ENCODE data around the gene FOXRED2. TPM values are rescaled to one million over a fixed set of nuclear protein-coding genes. Genes with fewer than 3 reads are reported as not detected.

FOXRED2 gene
- total RNA-seq, 1 donor from 2014 or later = 48.0 TPM

GRCh38 chr22:36549033-36549432 lies 42.2 kb upstream of the FOXRED2 start:
- no peak for DNase-seq (ENCODE audit: extremely low spot score, unreplicated experiment)
- H3K27ac Mint-ChIP-seq (ENCODE audit: unreplicated experiment) = no peak overlapping the region
- H3K4me1 Mint-ChIP-seq (ENCODE audit: unreplicated experiment) = peaks cover 2% of the 10 kb centered on the region
- H3K4me3 Mint-ChIP-seq (ENCODE audit: unreplicated experiment) = no peak overlapping the region
- no peaks in the 10 kb centered on the region for H3K9me3 Mint-ChIP-seq (ENCODE audit: unreplicated experiment)
- TF ChIP-seq CTCF (IDR thresholded peaks at IDR 0.05) = no peak
- no peaks in the 10 kb centered on the region for H3K36me3 Mint-ChIP-seq (ENCODE audit: unreplicated experiment)
- H3K27me3 Mint-ChIP-seq (ENCODE audit: unreplicated experiment) = peaks cover 24% of the 10 kb centered on the region

- no peak overlapping the region for H3K27ac Mint-ChIP-seq (ENCODE audit: unreplicated experiment)
- DNase-seq (ENCODE audit: extremely low spot score, unreplicated experiment) = no peak
- peaks cover 22% of the 10 kb centered on the region for H3K27me3 Mint-ChIP-seq (ENCODE audit: unreplicated experiment)
- no peaks in the 10 kb centered on the region for H3K36me3 Mint-ChIP-seq (ENCODE audit: unreplicated experiment)
- TF ChIP-seq CTCF (IDR thresholded peaks at IDR 0.05) = no peak
- peaks cover 2% of the 10 kb centered on the region for H3K4me1 Mint-ChIP-seq (ENCODE audit: unreplicated experiment)
- H3K4me3 Mint-ChIP-seq (ENCODE audit: unreplicated experiment) = no peak overlapping the region
- no peaks in the 10 kb centered on the region for H3K9me3 Mint-ChIP-seq (ENCODE audit: unreplicated experiment)
These were observed 41.8 kb upstream of the FOXRED2 start for GRCh38 chr22:36548606-36549005.

- H3K36me3 Mint-ChIP-seq (ENCODE audit: unreplicated experiment) = no peaks in the 10 kb centered on the region
- no peaks in the 10 kb centered on the region for H3K9me3 Mint-ChIP-seq (ENCODE audit: unreplicated experiment)
- TF ChIP-seq CTCF (IDR thresholded peaks at IDR 0.05) = no peak
- peaks cover 18% of the 10 kb centered on the region for H3K27me3 Mint-ChIP-seq (ENCODE audit: unreplicated experiment)
- no peak overlapping the region for H3K4me3 Mint-ChIP-seq (ENCODE audit: unreplicated experiment)
- H3K4me1 Mint-ChIP-seq (ENCODE audit: unreplicated experiment) = peaks cover 2% of the 10 kb centered on the region
- no peak overlapping the region for H3K27ac Mint-ChIP-seq (ENCODE audit: unreplicated experiment)
- no peak for DNase-seq (ENCODE audit: extremely low spot score, unreplicated experiment)
These were observed 40.1 kb upstream of the FOXRED2 start for GRCh38 chr22:36546932-36547331.

GRCh38 chr22:36546092-36546804 lies 39.4 kb upstream of the FOXRED2 start:
- DNase-seq (ENCODE audit: extremely low spot score, unreplicated experiment) = no peak
- Mint-ChIP-seq H3K36me3 (ENCODE audit: unreplicated experiment) (no peaks in the 10 kb centered on the region), H3K4me1 (ENCODE audit: unreplicated experiment) (peaks cover 2% of the 10 kb centered on the region), H3K27ac (ENCODE audit: unreplicated experiment) (no peak overlapping the region), H3K9me3 (ENCODE audit: unreplicated experiment) (no peaks in the 10 kb centered on the region), H3K4me3 (ENCODE audit: unreplicated experiment) (no peak overlapping the region), H3K27me3 (ENCODE audit: unreplicated experiment) (peaks cover 13% of the 10 kb centered on the region)
- peak; percentile 88 for TF ChIP-seq CTCF (IDR thresholded peaks at IDR 0.05)

GRCh38 chr22:36544107-36544620 lies 37.3 kb upstream of the FOXRED2 start:
- no peak for DNase-seq (ENCODE audit: extremely low spot score, unreplicated experiment)
- Mint-ChIP-seq H3K36me3 (ENCODE audit: unreplicated experiment) (no peaks in the 10 kb centered on the region), H3K27me3 (ENCODE audit: unreplicated experiment) (peaks cover 16% of the 10 kb centered on the region), H3K4me3 (ENCODE audit: unreplicated experiment) (no peak overlapping the region), H3K4me1 (ENCODE audit: unreplicated experiment) (peaks cover 2% of the 10 kb centered on the region), H3K27ac (ENCODE audit: unreplicated experiment) (no peak overlapping the region), H3K9me3 (ENCODE audit: unreplicated experiment) (no peaks in the 10 kb centered on the region)
- no peak for TF ChIP-seq CTCF (IDR thresholded peaks at IDR 0.05)

All from osteocyte (in vitro differentiated cells).